Liver (tissue), 9 donors: Measurements from ENCODE around the gene CLCN7. TPM values are rescaled to one million over a fixed set of nuclear protein-coding genes. Genes with fewer than 3 reads are reported as not detected.

Experiments
- DNase-seq: peaks from one replicate; pipeline ENCODE4 v3.0.0-alpha.2; 2017; ENCODE audit warnings: low spot score
- H3K27ac ChIP-seq, 2 donors: one replicate each; pipeline ENCODE4 v1.7.0; 2013; ENCODE audit warnings: inconsistent platforms in 2 of 2, low read length in 2 of 2, control low read depth in 1 of 2, low read depth in 1 of 2, mild to moderate bottlenecking in 1 of 2
- H3K27me3 ChIP-seq, 4 donors: one replicate each; pipeline versions ENCODE4 v1.6.1 to v1.7.0; 2013; ENCODE audit warnings: low read length in 3 of 4, inconsistent platforms in 1 of 4, mild to moderate bottlenecking in 1 of 4, moderate library complexity in 1 of 4; ENCODE audit not compliant: control insufficient read depth in 4 of 4, insufficient read depth in 4 of 4
- H3K36me3 ChIP-seq, 4 donors: one replicate each; pipeline versions ENCODE4 v1.6.1 to v1.7.0; 2013; ENCODE audit warnings: low read length in 3 of 4, mild to moderate bottlenecking in 3 of 4, low read depth in 1 of 4, moderate library complexity in 1 of 4; ENCODE audit not compliant: control insufficient read depth in 4 of 4, insufficient read depth in 3 of 4
- H3K4me1 ChIP-seq, 4 donors: one replicate each; pipeline versions ENCODE4 v1.6.1 to v1.7.0; 2013; ENCODE audit warnings: low read length in 3 of 4, mild to moderate bottlenecking in 3 of 4, moderate library complexity in 1 of 4; ENCODE audit not compliant: control insufficient read depth in 4 of 4, insufficient read depth in 4 of 4
- H3K4me3 ChIP-seq, 3 donors: one replicate each; pipeline versions ENCODE4 v1.6.1 to v1.7.0; 2013; ENCODE audit warnings: low read length in 3 of 3, control low read depth in 1 of 3, low read depth in 1 of 3, mild to moderate bottlenecking in 1 of 3
- H3K9ac ChIP-seq, 2 donors: one replicate each; pipeline ENCODE4 v1.7.0; 2013; ENCODE audit warnings: low read length in 2 of 2, mild to moderate bottlenecking in 2 of 2, moderate library complexity in 2 of 2, control low read depth in 1 of 2, low read depth in 1 of 2
- H3K9me3 ChIP-seq, 4 donors: one replicate each; pipeline versions ENCODE4 v1.6.1 to v1.7.0; 2013; ENCODE audit warnings: low read length in 3 of 4; ENCODE audit not compliant: control insufficient read depth in 4 of 4
- EGR1 ChIP-seq, 2 donors: IDR thresholded peaks; 2 replicates each; pipeline ENCODE4 v1.6.1; 2016 to 2018; ENCODE audit warnings: antibody characterized with exemption in 2 of 2, low read depth in 2 of 2
- FOXA1 ChIP-seq: IDR thresholded peaks from 2 replicates; pipeline ENCODE4 v1.6.1; 2016; ENCODE audit warnings: antibody characterized with exemption
- FOXA2 ChIP-seq: IDR thresholded peaks from 2 replicates; pipeline ENCODE4 v1.6.1; 2016; ENCODE audit warnings: antibody characterized with exemption
- GABPA ChIP-seq, 2 donors: IDR thresholded peaks in 1 of 2; conservative IDR thresholded peaks in 1 of 2; 2 replicates each; pipeline ENCODE4 v1.6.1; 2016; ENCODE audit warnings: antibody characterized with exemption in 2 of 2, mild to moderate bottlenecking in 1 of 2, moderate library complexity in 1 of 2
- HNF4G ChIP-seq: IDR thresholded peaks from 2 replicates; pipeline ENCODE4 v1.6.1; 2016; ENCODE audit warnings: antibody characterized with exemption
- JUND ChIP-seq, 2 donors: IDR thresholded peaks; 2 replicates each; pipeline ENCODE4 v1.6.1; 2016; ENCODE audit warnings: antibody characterized with exemption in 2 of 2
- RAD21 ChIP-seq, 2 donors: IDR thresholded peaks; 2 replicates each; pipeline ENCODE4 v1.6.1; 2016; ENCODE audit warnings: antibody characterized with exemption in 2 of 2, mild to moderate bottlenecking in 2 of 2
- RXRA ChIP-seq, 2 donors: IDR thresholded peaks; 2 replicates each; pipeline ENCODE4 v1.6.1; 2017 to 2018; ENCODE audit warnings: antibody characterized with exemption in 2 of 2, mild to moderate bottlenecking in 1 of 2
- SP1 ChIP-seq: IDR thresholded peaks from 2 replicates; pipeline ENCODE4 v1.6.1; 2018; ENCODE audit warnings: antibody characterized with exemption, mild to moderate bottlenecking
- TAF1 ChIP-seq: conservative IDR thresholded peaks from 2 replicates; pipeline ENCODE4 v1.6.1; 2016; ENCODE audit warnings: antibody characterized with exemption, mild to moderate bottlenecking
- YY1 ChIP-seq: IDR thresholded peaks from 2 replicates; pipeline ENCODE4 v1.6.1; 2016; ENCODE audit warnings: antibody characterized with exemption, mild to moderate bottlenecking
- WGBS: extraction: QIAGEN DNeasy Blood & Tissue Kit; methylation state at CpG from one replicate; pipeline ENCODE4 v1.1.7; 2013; 5-methylcytosine and 5-hydroxymethylcytosine counted together
- polyA plus RNA-seq, 2 donors: library from polyadenylated mRNA; stranded (reverse) in 1 of 2; unstranded in 1 of 2; fragments of 200-250 nt in 1 of 2; fragments of >200 nt in 1 of 2; fragmentation: Nextera tagmentation in 1 of 2; extraction: Ambion mirVana in 1 of 2; gene quantifications; one replicate each; pipeline versions ENCODE4 v1.2.1 to v1.2.3, GENCODE V29; 2013 to 2015
- total RNA-seq, 2 donors: library from RNA; depleted of rRNA; stranded (reverse); fragments of >200 nt; gene quantifications; one replicate each; pipeline ENCODE4 v1.2.3, GENCODE V29; 2014
- TF ChIP-seq, protein P1 (sequence below): IDR thresholded peaks from 2 replicates; pipeline ENCODE4 v1.6.1; 2016; ENCODE audit warnings: antibody characterized with exemption
- TF ChIP-seq, protein P2 (sequence below): IDR thresholded peaks from 2 replicates; pipeline ENCODE4 v1.6.1; 2016; ENCODE audit warnings: antibody characterized with exemption
- TF ChIP-seq, protein P3 (sequence below): IDR thresholded peaks from 2 replicates; pipeline ENCODE4 v1.6.1; 2016; ENCODE audit warnings: antibody characterized with exemption, mild to moderate bottlenecking
- TF ChIP-seq, protein P4 (sequence below): fragments of 150-350 bp; IDR thresholded peaks from 2 replicates; pipeline ENCODE4 v1.5.1; 2017; ENCODE audit warnings: improper control_type of control experiment, low read depth, low read length; ENCODE audit not compliant: missing input control
- donor health status: healthy.
- donor health status: healthy.
- donor health status: healthy.
- donor health status: healthy.
- donor health status: healthy.

Gene CLCN7
- total and polyA plus RNA-seq, 4 donors = 13.9 to 36.2 (median 30.2) TPM

DNA sequence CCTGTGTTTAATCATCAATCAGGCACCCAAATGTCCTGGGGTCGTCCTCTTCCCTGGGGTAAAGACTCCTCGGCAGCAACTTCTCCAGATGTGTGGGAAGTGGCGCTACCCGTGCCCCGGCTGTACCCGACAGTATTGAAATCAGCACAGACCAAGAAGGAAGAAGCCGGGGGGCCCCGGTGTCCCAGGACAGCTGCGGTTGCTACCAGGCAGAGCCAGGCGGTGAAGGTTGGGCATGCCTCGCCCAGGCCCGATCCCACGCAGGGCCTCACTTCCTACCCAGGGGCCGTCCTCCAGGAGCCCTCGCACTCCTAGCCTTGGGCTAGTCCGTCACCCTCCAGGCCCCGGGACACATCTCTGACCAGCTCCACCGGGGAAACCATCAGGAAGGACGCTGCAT is 21.5 kb downstream of the CLCN7 start:
- H3K9ac ChIP-seq = no peak overlapping the region
- H3K9me3 ChIP-seq = no peaks in the 10 kb centered on the region
- H3K27me3 ChIP-seq = no peaks in the 10 kb centered on the region
- no peak for DNase-seq
- H3K4me1 ChIP-seq = no peaks in the 10 kb centered on the region
- peaks cover 0 to 54% (median 8%) of the 10 kb centered on the region in 4 donors for H3K36me3 ChIP-seq
- H3K4me3 ChIP-seq = no peak overlapping the region
- no peak overlapping the region for H3K27ac ChIP-seq
- WGBS = 95% methylated on average over 19 of the region's 19 CpGs
- TF ChIP-seq, protein P1, sequence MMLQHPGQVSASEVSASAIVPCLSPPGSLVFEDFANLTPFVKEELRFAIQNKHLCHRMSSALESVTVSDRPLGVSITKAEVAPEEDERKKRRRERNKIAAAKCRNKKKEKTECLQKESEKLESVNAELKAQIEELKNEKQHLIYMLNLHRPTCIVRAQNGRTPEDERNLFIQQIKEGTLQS = no peak
- TF ChIP-seq, protein P2, sequence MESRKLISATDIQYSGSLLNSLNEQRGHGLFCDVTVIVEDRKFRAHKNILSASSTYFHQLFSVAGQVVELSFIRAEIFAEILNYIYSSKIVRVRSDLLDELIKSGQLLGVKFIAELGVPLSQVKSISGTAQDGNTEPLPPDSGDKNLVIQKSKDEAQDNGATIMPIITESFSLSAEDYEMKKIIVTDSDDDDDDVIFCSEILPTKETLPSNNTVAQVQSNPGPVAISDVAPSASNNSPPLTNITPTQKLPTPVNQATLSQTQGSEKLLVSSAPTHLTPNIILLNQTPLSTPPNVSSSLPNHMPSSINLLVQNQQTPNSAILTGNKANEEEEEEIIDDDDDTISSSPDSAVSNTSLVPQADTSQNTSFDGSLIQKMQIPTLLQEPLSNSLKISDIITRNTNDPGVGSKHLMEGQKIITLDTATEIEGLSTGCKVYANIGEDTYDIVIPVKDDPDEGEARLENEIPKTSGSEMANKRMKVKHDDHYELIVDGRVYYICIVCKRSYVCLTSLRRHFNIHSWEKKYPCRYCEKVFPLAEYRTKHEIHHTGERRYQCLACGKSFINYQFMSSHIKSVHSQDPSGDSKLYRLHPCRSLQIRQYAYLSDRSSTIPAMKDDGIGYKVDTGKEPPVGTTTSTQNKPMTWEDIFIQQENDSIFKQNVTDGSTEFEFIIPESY = no peak
- TF ChIP-seq YY1 (no peak), SP1 (no peak), FOXA1 (no peak), RAD21 (IDR thresholded peaks at IDR 0.05) (no peak), RXRA (IDR thresholded peaks at IDR 0.05) (no peak), GABPA (IDR thresholded peaks at IDR 0.05 in 1 of 2, conservative IDR thresholded peaks at IDR 0.05 in 1 of 2) (no peak), TAF1 (no peak)
- TF ChIP-seq, protein P3, sequence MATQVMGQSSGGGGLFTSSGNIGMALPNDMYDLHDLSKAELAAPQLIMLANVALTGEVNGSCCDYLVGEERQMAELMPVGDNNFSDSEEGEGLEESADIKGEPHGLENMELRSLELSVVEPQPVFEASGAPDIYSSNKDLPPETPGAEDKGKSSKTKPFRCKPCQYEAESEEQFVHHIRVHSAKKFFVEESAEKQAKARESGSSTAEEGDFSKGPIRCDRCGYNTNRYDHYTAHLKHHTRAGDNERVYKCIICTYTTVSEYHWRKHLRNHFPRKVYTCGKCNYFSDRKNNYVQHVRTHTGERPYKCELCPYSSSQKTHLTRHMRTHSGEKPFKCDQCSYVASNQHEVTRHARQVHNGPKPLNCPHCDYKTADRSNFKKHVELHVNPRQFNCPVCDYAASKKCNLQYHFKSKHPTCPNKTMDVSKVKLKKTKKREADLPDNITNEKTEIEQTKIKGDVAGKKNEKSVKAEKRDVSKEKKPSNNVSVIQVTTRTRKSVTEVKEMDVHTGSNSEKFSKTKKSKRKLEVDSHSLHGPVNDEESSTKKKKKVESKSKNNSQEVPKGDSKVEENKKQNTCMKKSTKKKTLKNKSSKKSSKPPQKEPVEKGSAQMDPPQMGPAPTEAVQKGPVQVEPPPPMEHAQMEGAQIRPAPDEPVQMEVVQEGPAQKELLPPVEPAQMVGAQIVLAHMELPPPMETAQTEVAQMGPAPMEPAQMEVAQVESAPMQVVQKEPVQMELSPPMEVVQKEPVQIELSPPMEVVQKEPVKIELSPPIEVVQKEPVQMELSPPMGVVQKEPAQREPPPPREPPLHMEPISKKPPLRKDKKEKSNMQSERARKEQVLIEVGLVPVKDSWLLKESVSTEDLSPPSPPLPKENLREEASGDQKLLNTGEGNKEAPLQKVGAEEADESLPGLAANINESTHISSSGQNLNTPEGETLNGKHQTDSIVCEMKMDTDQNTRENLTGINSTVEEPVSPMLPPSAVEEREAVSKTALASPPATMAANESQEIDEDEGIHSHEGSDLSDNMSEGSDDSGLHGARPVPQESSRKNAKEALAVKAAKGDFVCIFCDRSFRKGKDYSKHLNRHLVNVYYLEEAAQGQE = no peak
- TF ChIP-seq, protein P4, sequence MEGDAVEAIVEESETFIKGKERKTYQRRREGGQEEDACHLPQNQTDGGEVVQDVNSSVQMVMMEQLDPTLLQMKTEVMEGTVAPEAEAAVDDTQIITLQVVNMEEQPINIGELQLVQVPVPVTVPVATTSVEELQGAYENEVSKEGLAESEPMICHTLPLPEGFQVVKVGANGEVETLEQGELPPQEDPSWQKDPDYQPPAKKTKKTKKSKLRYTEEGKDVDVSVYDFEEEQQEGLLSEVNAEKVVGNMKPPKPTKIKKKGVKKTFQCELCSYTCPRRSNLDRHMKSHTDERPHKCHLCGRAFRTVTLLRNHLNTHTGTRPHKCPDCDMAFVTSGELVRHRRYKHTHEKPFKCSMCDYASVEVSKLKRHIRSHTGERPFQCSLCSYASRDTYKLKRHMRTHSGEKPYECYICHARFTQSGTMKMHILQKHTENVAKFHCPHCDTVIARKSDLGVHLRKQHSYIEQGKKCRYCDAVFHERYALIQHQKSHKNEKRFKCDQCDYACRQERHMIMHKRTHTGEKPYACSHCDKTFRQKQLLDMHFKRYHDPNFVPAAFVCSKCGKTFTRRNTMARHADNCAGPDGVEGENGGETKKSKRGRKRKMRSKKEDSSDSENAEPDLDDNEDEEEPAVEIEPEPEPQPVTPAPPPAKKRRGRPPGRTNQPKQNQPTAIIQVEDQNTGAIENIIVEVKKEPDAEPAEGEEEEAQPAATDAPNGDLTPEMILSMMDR = no peak

DNA sequence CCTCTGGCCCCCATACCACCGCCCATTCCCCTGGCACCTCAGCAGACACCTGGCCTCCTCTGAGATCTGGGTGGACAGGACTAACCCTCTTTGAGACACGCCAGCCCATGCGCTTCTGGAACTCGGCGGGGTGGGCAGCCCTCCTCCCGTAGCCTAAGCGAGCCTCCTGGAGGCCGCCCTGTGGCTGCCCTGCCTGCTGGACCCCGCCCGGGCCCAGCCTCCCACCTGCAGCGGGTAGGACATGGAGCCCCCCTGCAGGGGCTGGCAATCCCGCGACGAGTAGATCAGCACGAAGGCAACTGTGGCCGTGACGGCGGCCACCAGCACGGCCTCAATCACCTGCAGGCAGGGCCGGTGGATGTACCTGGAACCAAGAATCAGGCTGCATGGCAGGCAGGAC is 22.3 kb downstream of the CLCN7 start:
- no peak for DNase-seq
- Histone ChIP-seq H3K4me3 (no peak overlapping the region), H3K9me3 (no peaks in the 10 kb centered on the region), H3K27me3 (no peaks in the 10 kb centered on the region), H3K9ac (no peak overlapping the region), H3K27ac (no peak overlapping the region), H3K36me3 (peaks cover 0 to 51% (median 7%) of the 10 kb centered on the region in 4 donors), H3K4me1 (no peaks in the 10 kb centered on the region)
- 95% methylated on average over 20 of the region's 20 CpGs for WGBS
- TF ChIP-seq, protein P4 = no peak
- TF ChIP-seq GABPA (IDR thresholded peaks at IDR 0.05 in 1 of 2, conservative IDR thresholded peaks at IDR 0.05 in 1 of 2) = no peak
- TF ChIP-seq FOXA1 = no peak
- no peak for TF ChIP-seq HNF4G
- TF ChIP-seq, protein P2 = no peak
- no peak for TF ChIP-seq RAD21 (IDR thresholded peaks at IDR 0.05)
- TF ChIP-seq JUND (IDR thresholded peaks at IDR 0.05) = no peak
- TF ChIP-seq EGR1 (IDR thresholded peaks at IDR 0.05; ENCODE audit: low read depth in 2 of 2) = no peak
- TF ChIP-seq TAF1 = no peak
- TF ChIP-seq FOXA2 = no peak
- TF ChIP-seq, protein P3 = no peak
